Liver (tissue), 9 donors: ENCODE data around the gene PARD6A. TPM values are rescaled to one million over a fixed set of nuclear protein-coding genes. Genes with fewer than 3 reads are reported as not detected.

Source experiments
- DNase-seq: peaks from one replicate; pipeline ENCODE4 v3.0.0-alpha.2; 2017; ENCODE audit warnings: low spot score
- H3K27ac ChIP-seq, 2 donors: one replicate each; pipeline ENCODE4 v1.7.0; 2013; ENCODE audit warnings: inconsistent platforms in 2 of 2, low read length in 2 of 2, control low read depth in 1 of 2, low read depth in 1 of 2, mild to moderate bottlenecking in 1 of 2
- H3K27me3 ChIP-seq, 4 donors: one replicate each; pipeline versions ENCODE4 v1.6.1 to v1.7.0; 2013; ENCODE audit warnings: low read length in 3 of 4, inconsistent platforms in 1 of 4, mild to moderate bottlenecking in 1 of 4, moderate library complexity in 1 of 4; ENCODE audit not compliant: control insufficient read depth in 4 of 4, insufficient read depth in 4 of 4
- H3K36me3 ChIP-seq, 4 donors: one replicate each; pipeline versions ENCODE4 v1.6.1 to v1.7.0; 2013; ENCODE audit warnings: low read length in 3 of 4, mild to moderate bottlenecking in 3 of 4, low read depth in 1 of 4, moderate library complexity in 1 of 4; ENCODE audit not compliant: control insufficient read depth in 4 of 4, insufficient read depth in 3 of 4
- H3K4me1 ChIP-seq, 4 donors: one replicate each; pipeline versions ENCODE4 v1.6.1 to v1.7.0; 2013; ENCODE audit warnings: low read length in 3 of 4, mild to moderate bottlenecking in 3 of 4, moderate library complexity in 1 of 4; ENCODE audit not compliant: control insufficient read depth in 4 of 4, insufficient read depth in 4 of 4
- H3K4me3 ChIP-seq, 3 donors: one replicate each; pipeline versions ENCODE4 v1.6.1 to v1.7.0; 2013; ENCODE audit warnings: low read length in 3 of 3, control low read depth in 1 of 3, low read depth in 1 of 3, mild to moderate bottlenecking in 1 of 3
- H3K9ac ChIP-seq, 2 donors: one replicate each; pipeline ENCODE4 v1.7.0; 2013; ENCODE audit warnings: low read length in 2 of 2, mild to moderate bottlenecking in 2 of 2, moderate library complexity in 2 of 2, control low read depth in 1 of 2, low read depth in 1 of 2
- H3K9me3 ChIP-seq, 4 donors: one replicate each; pipeline versions ENCODE4 v1.6.1 to v1.7.0; 2013; ENCODE audit warnings: low read length in 3 of 4; ENCODE audit not compliant: control insufficient read depth in 4 of 4
- ATF3 ChIP-seq: IDR thresholded peaks from 2 replicates; pipeline ENCODE4 v1.6.1; 2016; ENCODE audit warnings: antibody characterized with exemption
- CTCF ChIP-seq: fragments of 150-350 bp; IDR thresholded peaks from 2 replicates; pipeline ENCODE4 v1.5.1; 2017; ENCODE audit warnings: improper control_type of control experiment, low read depth, low read length; ENCODE audit not compliant: missing input control
- EGR1 ChIP-seq, 2 donors: IDR thresholded peaks; 2 replicates each; pipeline ENCODE4 v1.6.1; 2016 to 2018; ENCODE audit warnings: antibody characterized with exemption in 2 of 2, low read depth in 2 of 2
- FOXA1 ChIP-seq: IDR thresholded peaks from 2 replicates; pipeline ENCODE4 v1.6.1; 2016; ENCODE audit warnings: antibody characterized with exemption
- FOXA2 ChIP-seq: IDR thresholded peaks from 2 replicates; pipeline ENCODE4 v1.6.1; 2016; ENCODE audit warnings: antibody characterized with exemption
- GABPA ChIP-seq, 2 donors: IDR thresholded peaks in 1 of 2; conservative IDR thresholded peaks in 1 of 2; 2 replicates each; pipeline ENCODE4 v1.6.1; 2016; ENCODE audit warnings: antibody characterized with exemption in 2 of 2, mild to moderate bottlenecking in 1 of 2, moderate library complexity in 1 of 2
- HNF4A ChIP-seq, 2 donors: conservative IDR thresholded peaks; 2 replicates each; pipeline ENCODE4 v1.6.1; 2016; ENCODE audit warnings: antibody characterized with exemption in 2 of 2, mild to moderate bottlenecking in 2 of 2
- JUND ChIP-seq, 2 donors: IDR thresholded peaks; 2 replicates each; pipeline ENCODE4 v1.6.1; 2016; ENCODE audit warnings: antibody characterized with exemption in 2 of 2
- NR2F2 ChIP-seq: IDR thresholded peaks from 2 replicates; pipeline ENCODE4 v1.6.1; 2016; ENCODE audit warnings: antibody characterized with exemption
- RAD21 ChIP-seq, 2 donors: IDR thresholded peaks; 2 replicates each; pipeline ENCODE4 v1.6.1; 2016; ENCODE audit warnings: antibody characterized with exemption in 2 of 2, mild to moderate bottlenecking in 2 of 2
- REST ChIP-seq: IDR thresholded peaks from 2 replicates; pipeline ENCODE4 v1.6.1; 2016; ENCODE audit warnings: antibody characterized with exemption, mild to moderate bottlenecking
- RXRA ChIP-seq, 2 donors: IDR thresholded peaks; 2 replicates each; pipeline ENCODE4 v1.6.1; 2017 to 2018; ENCODE audit warnings: antibody characterized with exemption in 2 of 2, mild to moderate bottlenecking in 1 of 2
- SP1 ChIP-seq: IDR thresholded peaks from 2 replicates; pipeline ENCODE4 v1.6.1; 2018; ENCODE audit warnings: antibody characterized with exemption, mild to moderate bottlenecking
- TAF1 ChIP-seq: conservative IDR thresholded peaks from 2 replicates; pipeline ENCODE4 v1.6.1; 2016; ENCODE audit warnings: antibody characterized with exemption, mild to moderate bottlenecking
- YY1 ChIP-seq: IDR thresholded peaks from 2 replicates; pipeline ENCODE4 v1.6.1; 2016; ENCODE audit warnings: antibody characterized with exemption, mild to moderate bottlenecking
- ZBTB33 ChIP-seq: IDR thresholded peaks from 2 replicates; pipeline ENCODE4 v1.6.1; 2016; ENCODE audit warnings: antibody characterized with exemption
- WGBS: extraction: QIAGEN DNeasy Blood & Tissue Kit; methylation state at CpG from one replicate; pipeline ENCODE4 v1.1.7; 2013; 5-methylcytosine and 5-hydroxymethylcytosine counted together
- polyA plus RNA-seq, 2 donors: library from polyadenylated mRNA; stranded (reverse) in 1 of 2; unstranded in 1 of 2; fragments of 200-250 nt in 1 of 2; fragments of >200 nt in 1 of 2; fragmentation: Nextera tagmentation in 1 of 2; extraction: Ambion mirVana in 1 of 2; gene quantifications; one replicate each; pipeline versions ENCODE4 v1.2.1 to v1.2.3, GENCODE V29; 2013 to 2015
- total RNA-seq, 2 donors: library from RNA; depleted of rRNA; stranded (reverse); fragments of >200 nt; gene quantifications; one replicate each; pipeline ENCODE4 v1.2.3, GENCODE V29; 2014
- donor health status: healthy.
- donor health status: healthy.
- donor health status: healthy.
- donor health status: healthy.
- donor health status: healthy.

The PARD6A gene
- total and polyA plus RNA-seq, 4 donors = 0.42 to 2.4 (median 1.8) TPM

GRCh38 chr16:67613808-67614207 lies 47.0 kb upstream of the PARD6A start:
- Histone ChIP-seq H3K36me3 (peaks cover 3 to 37% (median 26%) of the 10 kb centered on the region in 4 donors), H3K4me1 (no peaks in the 10 kb centered on the region), H3K9me3 (no peaks in the 10 kb centered on the region), H3K4me3 (no peak overlapping the region), H3K27ac (no peak overlapping the region), H3K9ac (no peak overlapping the region), H3K27me3 (no peaks in the 10 kb centered on the region)
- no peak for TF ChIP-seq FOXA2
- no peak for TF ChIP-seq SP1
- no peak for TF ChIP-seq NR2F2
- TF ChIP-seq ZBTB33 = no peak
- no peak for TF ChIP-seq TAF1
- no peak for TF ChIP-seq RAD21 (IDR thresholded peaks at IDR 0.05)
- no peak for TF ChIP-seq CTCF
- no peak for TF ChIP-seq FOXA1
- TF ChIP-seq EGR1 (IDR thresholded peaks at IDR 0.05; ENCODE audit: low read depth in 2 of 2) = no peak
- TF ChIP-seq REST = no peak
- TF ChIP-seq GABPA (IDR thresholded peaks at IDR 0.05 in 1 of 2, conservative IDR thresholded peaks at IDR 0.05 in 1 of 2) = no peak
- no peak for TF ChIP-seq YY1
- no peak for DNase-seq
- WGBS = 95% methylated on average over 10 of the region's 10 CpGs

GRCh38 chr16:67628216-67628615 lies 32.5 kb upstream of the PARD6A start:
- no peaks in the 10 kb centered on the region for H3K9me3 ChIP-seq
- no peak overlapping the region for H3K4me3 ChIP-seq
- no peaks in the 10 kb centered on the region for H3K4me1 ChIP-seq
- peaks cover 9 to 55% (median 38%) of the 10 kb centered on the region in 4 donors for H3K36me3 ChIP-seq
- no peaks in the 10 kb centered on the region for H3K27me3 ChIP-seq
- H3K9ac ChIP-seq = no peak overlapping the region
- no peak for DNase-seq
- 97% methylated on average over 14 of the region's 14 CpGs for WGBS
- H3K27ac ChIP-seq = no peak overlapping the region
- TF ChIP-seq SP1 (no peak), HNF4A (conservative IDR thresholded peaks at IDR 0.05) (no peak), CTCF (no peak), JUND (IDR thresholded peaks at IDR 0.05) (no peak), ZBTB33 (no peak), YY1 (no peak), TAF1 (no peak), GABPA (IDR thresholded peaks at IDR 0.05 in 1 of 2, conservative IDR thresholded peaks at IDR 0.05 in 1 of 2) (no peak), RXRA (IDR thresholded peaks at IDR 0.05) (no peak), ATF3 (no peak), REST (no peak), NR2F2 (no peak)
